Measurements from ENCODE around the gene SRRM4.

SRRM4 gene, protein sequence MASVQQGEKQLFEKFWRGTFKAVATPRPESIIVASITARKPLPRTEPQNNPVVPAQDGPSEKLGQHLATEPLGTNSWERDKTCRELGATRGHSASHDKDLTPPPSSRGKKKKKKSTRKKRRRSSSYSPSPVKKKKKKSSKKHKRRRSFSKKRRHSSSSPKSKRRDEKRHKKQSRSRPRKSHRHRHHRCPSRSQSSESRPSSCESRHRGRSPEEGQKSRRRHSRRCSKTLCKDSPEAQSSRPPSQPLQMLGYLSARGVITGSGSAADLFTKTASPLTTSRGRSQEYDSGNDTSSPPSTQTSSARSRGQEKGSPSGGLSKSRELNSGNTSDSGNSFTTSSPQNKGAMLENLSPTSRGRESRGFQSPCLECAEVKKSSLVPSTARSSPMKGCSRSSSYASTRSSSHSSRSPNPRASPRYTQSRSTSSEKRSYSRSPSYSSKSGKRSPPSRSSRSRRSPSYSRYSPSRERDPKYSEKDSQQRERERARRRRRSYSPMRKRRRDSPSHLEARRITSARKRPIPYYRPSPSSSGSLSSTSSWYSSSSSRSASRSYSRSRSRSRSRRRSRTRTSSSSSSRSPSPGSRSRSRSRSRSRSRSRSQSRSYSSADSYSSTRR

DNA sequence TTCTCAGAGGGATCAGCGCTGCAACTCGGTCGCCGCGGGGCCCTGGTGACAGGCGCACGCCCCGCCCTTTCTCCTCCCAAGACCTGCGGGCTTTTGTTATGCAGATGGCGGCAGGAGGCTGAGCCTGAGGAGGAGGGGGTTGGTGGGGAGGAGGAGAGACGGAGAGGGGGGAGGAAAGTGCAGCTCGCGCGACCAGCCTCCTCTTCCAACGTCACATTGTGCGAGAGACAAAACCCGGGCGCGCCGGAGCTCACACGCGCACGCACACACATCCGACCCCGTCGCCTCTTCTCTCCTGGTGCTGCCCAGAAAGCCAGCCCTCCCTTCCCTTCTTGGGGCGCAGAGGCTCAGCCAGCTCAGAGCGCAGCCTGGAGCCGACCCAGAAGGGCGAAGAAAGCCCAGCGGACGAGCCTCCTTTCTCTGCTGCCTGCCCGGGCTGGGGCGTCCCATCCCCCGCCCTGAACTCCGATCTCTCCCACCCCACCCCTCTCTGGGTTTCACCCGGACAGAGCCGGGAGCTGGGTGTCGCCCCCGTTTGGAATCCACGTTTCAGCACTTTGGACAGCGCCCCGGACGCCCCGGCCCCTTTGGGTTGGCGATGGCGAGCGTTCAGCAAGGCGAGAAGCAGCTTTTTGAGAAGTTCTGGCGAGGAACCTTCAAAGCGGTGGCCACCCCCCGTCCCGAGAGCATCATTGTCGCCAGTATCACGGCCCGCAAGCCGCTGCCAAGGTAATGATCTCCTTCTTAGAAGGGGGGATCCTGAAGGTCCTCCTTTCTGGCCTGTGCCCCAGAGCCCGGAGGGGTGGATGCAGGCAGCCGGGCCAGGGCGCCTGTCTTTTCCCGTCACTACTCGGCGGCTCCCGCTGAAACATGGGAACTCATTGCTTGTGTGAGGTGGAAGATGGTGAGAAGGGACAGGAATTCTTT lies at the start of gene SRRM4:
Gene SRRM4, plus strand, starts transcription at position 257 of the 927 bp plus-strand sequence. Its CDS starts 342 bp downstream, at position 599.
- in situ Hi-C loops (cut with HindIII; ENCODE audit: low pct_ligation_motif_present, low sequenced_read_pairs): no loop called here
- Histone ChIP-seq H3K4me3 (ENCODE audit: low read depth, low read length) (no peak within 1 kb of the TSS), H3K36me3 (replicated peaks) (no peaks in the 10 kb centered on the region), H3K27ac (no peak within 1 kb of the TSS), H3K27me3 (replicated peaks) (peaks cover 5% of the 10 kb centered on the region)
- no peak for TF ChIP-seq CTCF (IDR thresholded peaks at IDR 0.05; ENCODE audit: low read depth, low read length, missing control alignments)
- DNase-seq: no peak

GRCh38 chr12:118946256-118946655 lies 35.1 kb upstream of the SRRM4 start:
- H3K27me3 ChIP-seq (replicated peaks): no peaks in the 10 kb centered on the region
- TF ChIP-seq CTCF (IDR thresholded peaks at IDR 0.05; ENCODE audit: low read depth, low read length, missing control alignments): no peak
- DNase-seq: no peak
- no peaks in the 10 kb centered on the region for H3K36me3 ChIP-seq (replicated peaks)
- in situ Hi-C loops (cut with HindIII; ENCODE audit: low pct_ligation_motif_present, low sequenced_read_pairs): no loop called here
- no peak overlapping the region for H3K4me3 ChIP-seq (ENCODE audit: low read depth, low read length)
- H3K27ac ChIP-seq: no peak overlapping the region

DNA sequence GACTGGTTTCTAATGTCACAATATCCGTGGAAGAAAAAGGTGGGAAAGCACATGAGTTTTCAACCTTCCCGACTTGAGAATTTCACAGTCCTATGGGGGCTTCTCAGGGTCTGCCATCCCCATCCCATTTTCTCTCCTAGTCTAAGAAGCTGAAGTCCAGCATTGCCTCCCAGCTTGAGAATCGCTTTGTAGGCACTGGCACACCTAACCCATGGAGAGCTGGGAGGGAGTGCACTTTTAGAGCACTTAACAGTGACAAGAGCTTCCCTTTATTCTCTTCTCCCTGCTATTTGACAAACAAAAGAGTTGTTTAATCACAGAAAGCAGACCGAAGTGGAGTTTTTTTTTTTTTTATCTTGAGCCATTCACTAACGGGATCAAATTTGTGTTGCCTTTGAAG lies 22.8 kb upstream of the SRRM4 start:
- no peak overlapping the region for H3K4me3 ChIP-seq (ENCODE audit: low read depth, low read length)
- in situ Hi-C loops (cut with HindIII; ENCODE audit: low pct_ligation_motif_present, low sequenced_read_pairs): no loop called here
- TF ChIP-seq CTCF (IDR thresholded peaks at IDR 0.05; ENCODE audit: low read depth, low read length, missing control alignments): no peak

GRCh38 chr12:118959348-118959747 lies 22.0 kb upstream of the SRRM4 start:
- Histone ChIP-seq H3K27me3 (replicated peaks) (no peaks in the 10 kb centered on the region), H3K27ac (no peak overlapping the region), H3K36me3 (replicated peaks) (no peaks in the 10 kb centered on the region), H3K4me3 (ENCODE audit: low read depth, low read length) (no peak overlapping the region)
- no peak for TF ChIP-seq CTCF (IDR thresholded peaks at IDR 0.05; ENCODE audit: low read depth, low read length, missing control alignments)
- no peak for DNase-seq
- in situ Hi-C loops (cut with HindIII; ENCODE audit: low pct_ligation_motif_present, low sequenced_read_pairs): no loop called here

More for the DNA sequence above, 22.8 kb upstream of the SRRM4 start:
- no peaks in the 10 kb centered on the region for H3K27me3 ChIP-seq (replicated peaks)
- H3K27ac ChIP-seq: no peak overlapping the region
- no peaks in the 10 kb centered on the region for H3K36me3 ChIP-seq (replicated peaks)
- DNase-seq: no peak

GRCh38 chr12:118959985-118960560 lies 21.3 kb upstream of the SRRM4 start:
- H3K4me3 ChIP-seq (ENCODE audit: low read depth, low read length): no peak overlapping the region
- no peaks in the 10 kb centered on the region for H3K27me3 ChIP-seq (replicated peaks)
- no peak for TF ChIP-seq CTCF (IDR thresholded peaks at IDR 0.05; ENCODE audit: low read depth, low read length, missing control alignments)
- no peaks in the 10 kb centered on the region for H3K36me3 ChIP-seq (replicated peaks)
- in situ Hi-C loops (cut with HindIII; ENCODE audit: low pct_ligation_motif_present, low sequenced_read_pairs): no loop called here
- no peak for DNase-seq
- no peak overlapping the region for H3K27ac ChIP-seq
